Ishikawa (cell line): Measurements from ENCODE around the gene RMND1.

Experiments
- CEBPB ChIP-seq: IDR thresholded peaks from 2 replicates; pipeline ENCODE4 v1.6.1; 2012
- CREB1 ChIP-seq: IDR thresholded peaks from 2 replicates; pipeline ENCODE4 v1.6.1; 2012; ENCODE audit warnings: low read depth
- EGR1 ChIP-seq: IDR thresholded peaks from 2 replicates; pipeline ENCODE4 v1.6.1; 2012
- EP300 ChIP-seq: IDR thresholded peaks from 2 replicates; pipeline ENCODE4 v1.6.1; 2012; ENCODE audit warnings: borderline replicate concordance
- FOXM1 ChIP-seq: IDR thresholded peaks from 2 replicates; pipeline ENCODE4 v1.6.1; 2012; ENCODE audit warnings: low read depth, borderline replicate concordance
- MAX ChIP-seq: IDR thresholded peaks from 2 replicates; pipeline ENCODE4 v1.6.1; 2012
- NFIC ChIP-seq: IDR thresholded peaks from 2 replicates; pipeline ENCODE4 v1.6.1; 2012
- RAD21 ChIP-seq: IDR thresholded peaks from 2 replicates; pipeline ENCODE4 v1.6.1; 2012; ENCODE audit warnings: low read depth
- REST ChIP-seq: IDR thresholded peaks from 2 replicates; pipeline ENCODE4 v1.6.1; 2012; ENCODE audit warnings: low read depth, mild to moderate bottlenecking
- TAF1 ChIP-seq: IDR thresholded peaks from 2 replicates; pipeline ENCODE4 v1.6.1; 2012; ENCODE audit warnings: low read depth, mild to moderate bottlenecking
- USF1 ChIP-seq: IDR thresholded peaks from 2 replicates; pipeline ENCODE4 v1.6.1; 2012
- YY1 ChIP-seq: IDR thresholded peaks from 2 replicates; pipeline ENCODE4 v1.6.1; 2012; ENCODE audit warnings: low read depth

GRCh38 chr6:151365233-151365632 is 86.7 kb downstream of the RMND1 start:
- TF ChIP-seq TAF1 (no peak), EGR1 (no peak), RAD21 (no peak), CREB1 (no peak), EP300 (no peak), FOXM1 (no peak), USF1 (no peak), YY1 (no peak), MAX (no peak), REST (no peak), CEBPB (no peak), NFIC (no peak)
